HG02798 (cell line): ENCODE measurements around the gene YWHAH.
"Not testable (repeated sequence)": the region's sequence is repeated elsewhere in the genome, so short reads cannot be mapped to it uniquely, and the experiment has no call there.

Experiments used
- ATAC-seq: cut with Tn5 transposase; IDR thresholded peaks from one replicate; pipeline ENCODE4 v1.9.1; 2021; ENCODE audit warnings: mild to moderate bottlenecking; ENCODE audit not compliant: unreplicated experiment, poor library complexity

YWHAH gene

DNA sequence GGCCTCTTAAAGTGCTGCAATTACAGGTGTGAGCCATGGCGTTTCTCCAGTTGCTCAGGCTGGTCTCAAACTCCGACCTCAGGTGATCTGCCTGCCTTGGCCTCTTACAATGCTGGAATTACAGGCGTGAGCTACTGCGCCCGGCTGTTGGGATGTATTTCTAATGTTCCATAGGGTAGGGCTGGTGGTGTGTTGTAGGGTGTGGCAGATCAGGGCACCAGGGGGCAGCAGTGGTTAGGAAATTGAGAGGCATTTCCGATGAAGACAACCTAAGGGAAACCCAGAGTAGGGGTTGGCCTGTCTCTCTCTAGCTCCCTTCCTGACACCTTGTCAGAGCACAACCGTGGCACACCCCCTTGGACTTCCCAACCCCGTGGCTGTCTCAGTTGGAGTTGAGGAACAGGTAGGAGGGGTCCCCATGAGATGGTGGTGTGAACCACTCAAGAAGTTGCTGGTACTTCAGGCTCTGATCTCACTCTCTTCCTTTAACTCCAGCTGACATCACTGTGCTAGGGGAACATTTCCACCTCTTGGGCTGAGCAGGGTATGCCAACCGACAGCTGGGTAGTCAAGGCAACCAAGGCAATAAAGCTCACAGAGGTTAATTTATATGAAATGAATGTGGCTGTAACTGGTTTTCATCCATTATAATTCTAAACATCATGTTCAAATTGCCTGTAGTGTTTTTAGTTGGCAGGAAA lies 33.0 kb downstream of the YWHAH start:
- no peak for ATAC-seq

DNA sequence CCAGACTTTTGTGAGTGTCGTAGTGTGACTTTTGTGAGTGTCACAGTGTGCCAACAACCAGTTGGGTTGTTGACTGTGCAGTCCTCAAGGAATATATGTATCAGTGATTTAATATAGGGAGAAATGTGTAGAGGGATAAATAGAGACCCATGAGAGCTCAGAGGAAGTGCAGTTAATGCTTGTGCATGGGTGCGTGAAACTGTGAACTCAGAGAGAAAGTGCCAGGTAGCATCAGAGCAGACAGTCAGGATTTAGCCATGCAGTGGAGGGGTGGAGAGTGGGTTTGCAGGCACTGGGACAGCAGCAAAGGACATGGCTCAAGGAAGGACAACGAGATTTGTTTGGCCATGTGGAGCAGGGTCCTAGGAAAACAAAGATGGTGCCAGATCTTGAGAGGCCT lies 33.6 kb downstream of the YWHAH start:
- no peak for ATAC-seq

- no peak for ATAC-seq
These were observed 36.3 kb downstream of the YWHAH start for GRCh38 chr22:31980628-31981027.

DNA sequence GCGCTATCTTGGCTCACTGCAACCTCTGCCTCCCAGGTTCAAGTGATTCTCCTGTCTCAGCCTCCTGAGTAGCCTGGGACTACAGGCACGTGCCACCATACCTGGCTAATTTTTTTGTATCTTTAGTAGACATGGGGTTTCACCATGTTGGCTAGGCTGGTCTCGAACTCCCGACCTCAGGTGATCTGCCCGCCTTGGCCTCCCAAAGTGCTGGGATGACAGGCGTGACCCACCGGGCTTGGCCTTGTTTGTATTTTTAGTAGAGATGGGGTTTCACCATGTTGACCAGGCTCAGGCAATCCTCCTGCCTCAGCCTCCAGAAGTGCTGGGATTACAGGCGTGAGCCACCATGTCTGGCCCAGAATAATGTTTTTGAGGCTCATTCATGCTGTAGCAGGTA lies 37.6 kb downstream of the YWHAH start:
- not testable (repeated sequence) for ATAC-seq

- ATAC-seq = no peak
These were observed 39.7 kb downstream of the YWHAH start for GRCh38 chr22:31983911-31984656.

DNA sequence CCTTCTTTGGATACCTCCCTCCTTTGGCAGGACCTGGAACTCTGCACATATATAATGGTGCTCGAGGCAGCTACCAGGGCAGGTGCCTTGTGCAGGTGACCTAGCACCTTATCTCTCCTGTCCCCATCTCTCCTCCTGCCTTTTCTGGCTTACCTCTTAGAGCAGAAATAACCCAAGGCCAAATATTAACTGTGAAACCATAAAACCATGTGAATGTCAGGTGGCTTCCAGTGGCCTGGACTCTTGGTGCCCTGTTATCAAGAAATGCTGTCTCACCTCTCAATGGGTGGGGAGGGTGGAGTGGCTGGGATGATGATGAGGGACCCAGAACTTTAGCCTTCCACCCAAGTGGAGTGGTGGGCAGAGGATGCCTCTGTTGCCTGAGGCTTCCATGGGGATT lies 42.9 kb downstream of the YWHAH start:
- ATAC-seq = no peak

GRCh38 chr22:31991102-31991839 lies 46.9 kb downstream of the YWHAH start:
- no peak for ATAC-seq

- no peak for ATAC-seq
These were observed 50.7 kb downstream of the YWHAH start for GRCh38 chr22:31995046-31995445.

DNA sequence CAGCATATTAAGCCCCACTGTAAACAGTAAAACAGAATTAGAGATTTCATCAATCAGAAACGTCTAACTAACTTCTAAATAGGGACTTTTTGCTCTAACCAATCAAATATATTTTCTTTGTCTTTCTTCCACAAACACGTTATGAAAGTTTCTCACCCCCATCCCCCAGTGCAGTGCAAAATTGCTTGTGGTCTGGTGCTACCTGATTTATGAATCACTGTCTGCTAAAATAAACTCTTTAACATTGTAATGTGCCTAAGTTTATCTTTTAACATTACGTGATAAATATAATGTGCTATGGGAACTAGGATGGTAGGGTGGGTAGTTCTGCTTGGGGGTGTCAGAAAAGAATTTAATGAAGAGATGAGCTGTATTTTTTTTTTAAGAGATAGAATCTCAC lies 51.5 kb downstream of the YWHAH start:
- ATAC-seq = no peak

GRCh38 chr22:31998784-31999385 lies 54.5 kb downstream of the YWHAH start:
- ATAC-seq = no peak

- ATAC-seq = no peak
These were observed 55.8 kb downstream of the YWHAH start for GRCh38 chr22:32000181-32000580.

- no peak for ATAC-seq
These were observed 61.1 kb downstream of the YWHAH start for GRCh38 chr22:32005453-32005852.
